GM21423 (cell line): ENCODE results near the gene GSTA1.
"Not testable (repeated sequence)": the region's sequence is repeated elsewhere in the genome, so short reads cannot be mapped to it uniquely, and the experiment has no call there.

ENCODE experiments used
- ATAC-seq: cut with Tn5 transposase; IDR thresholded peaks from one replicate; pipeline ENCODE4 v1.9.1; 2021; ENCODE audit warnings: mild to moderate bottlenecking, moderate library complexity; ENCODE audit not compliant: unreplicated experiment

GSTA1 gene

GRCh38 chr6:52809777-52810176, 6.2 kb upstream of the GSTA1 start:
- ATAC-seq, result not testable (repeated sequence)

DNA sequence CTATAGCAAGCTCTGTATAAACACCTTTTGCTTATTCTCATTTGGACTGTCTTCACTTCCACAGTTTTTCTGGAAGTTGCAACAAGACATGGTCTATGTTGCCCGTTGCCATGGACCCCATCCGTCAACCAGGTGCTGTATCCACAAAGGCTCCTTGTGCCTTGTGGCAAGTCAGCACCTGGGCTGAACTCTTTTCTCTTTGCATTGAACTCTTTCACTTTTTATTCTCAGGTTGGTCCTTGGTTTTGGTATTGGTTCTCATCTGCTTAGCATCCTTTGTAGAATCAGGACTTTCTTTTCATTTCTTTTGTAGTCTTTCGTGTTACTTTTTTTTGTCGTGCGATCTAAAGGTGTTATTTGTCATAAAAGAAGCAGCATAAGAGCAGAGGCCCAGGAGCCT, 5.0 kb upstream of the GSTA1 start:
- ATAC-seq, result no peak

DNA sequence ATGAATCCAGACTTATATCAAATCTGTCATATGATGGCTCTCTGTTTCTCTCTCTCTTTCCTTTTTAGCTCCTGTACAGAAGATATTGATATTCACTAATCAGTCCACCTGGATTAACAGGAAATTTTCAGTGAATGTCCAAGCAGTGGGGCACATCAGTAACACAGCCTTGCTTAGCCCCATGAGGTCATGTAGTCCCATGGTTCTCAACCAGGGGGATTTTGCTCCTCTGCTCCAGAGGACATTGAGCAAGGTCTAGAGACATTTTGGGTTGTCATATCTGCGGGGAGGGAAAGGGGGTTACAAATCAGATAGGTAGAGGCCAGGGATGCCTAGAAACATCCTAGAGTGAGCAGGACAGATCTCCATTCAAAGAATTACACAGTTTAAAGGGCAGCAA, 810 bp downstream of the GSTA1 start:
- no peak for ATAC-seq

DNA sequence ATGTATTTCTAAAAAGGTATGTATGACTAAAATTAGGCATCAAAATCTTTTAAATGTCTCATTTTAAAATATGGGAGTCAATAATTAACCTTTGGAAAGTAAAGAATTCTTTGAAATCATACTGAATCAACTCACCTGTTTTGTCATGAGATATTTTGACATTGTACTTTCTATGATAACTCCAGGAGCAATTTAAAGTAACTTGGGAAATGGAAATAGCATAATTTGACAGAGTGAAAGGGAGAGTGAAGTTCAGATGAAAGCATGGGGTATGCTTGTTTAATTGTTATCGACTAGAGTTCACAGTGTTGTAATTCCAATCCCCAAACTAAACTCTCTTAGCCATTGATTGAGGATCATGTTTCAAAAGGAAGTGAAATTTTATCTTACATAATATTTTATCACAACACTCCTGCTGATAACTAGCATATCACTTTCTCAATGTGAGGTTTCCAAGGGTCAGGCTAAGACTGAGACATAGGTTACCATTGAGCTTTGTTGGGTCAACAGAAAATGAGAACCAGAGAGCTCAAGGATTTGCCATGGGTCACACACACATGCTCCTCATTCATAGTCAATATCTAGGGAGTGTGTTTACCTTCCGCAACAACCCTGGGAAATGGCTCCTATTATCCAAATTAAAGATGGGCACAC, 2.3 kb downstream of the GSTA1 start:
- ATAC-seq, result no peak

GRCh38 chr6:52799272-52799671, 4.3 kb downstream of the GSTA1 start:
- ATAC-seq, result not testable (repeated sequence)

DNA sequence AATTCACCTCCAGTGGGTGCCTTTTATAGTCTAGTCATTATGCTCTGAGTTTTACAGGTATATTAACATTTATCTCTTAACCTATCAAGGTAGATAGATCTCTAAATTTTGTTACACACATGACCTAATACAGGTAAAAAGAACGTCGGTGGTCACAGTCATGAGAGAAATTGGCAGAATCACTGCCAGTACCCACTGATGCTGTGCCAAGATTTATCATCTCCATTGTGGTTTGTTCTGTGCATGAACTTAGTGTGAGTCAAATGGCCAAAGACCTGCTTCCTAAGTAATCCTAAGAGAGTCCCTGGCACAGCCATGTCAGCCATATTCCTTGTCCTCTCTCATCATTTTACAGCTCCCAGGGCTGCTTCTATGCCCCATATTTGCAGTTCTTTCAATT, 9.2 kb downstream of the GSTA1 start:
- ATAC-seq, result not testable (repeated sequence)

GRCh38 chr6:52790861-52791260, 12.8 kb downstream of the GSTA1 start:
- ATAC-seq, result no peak

DNA sequence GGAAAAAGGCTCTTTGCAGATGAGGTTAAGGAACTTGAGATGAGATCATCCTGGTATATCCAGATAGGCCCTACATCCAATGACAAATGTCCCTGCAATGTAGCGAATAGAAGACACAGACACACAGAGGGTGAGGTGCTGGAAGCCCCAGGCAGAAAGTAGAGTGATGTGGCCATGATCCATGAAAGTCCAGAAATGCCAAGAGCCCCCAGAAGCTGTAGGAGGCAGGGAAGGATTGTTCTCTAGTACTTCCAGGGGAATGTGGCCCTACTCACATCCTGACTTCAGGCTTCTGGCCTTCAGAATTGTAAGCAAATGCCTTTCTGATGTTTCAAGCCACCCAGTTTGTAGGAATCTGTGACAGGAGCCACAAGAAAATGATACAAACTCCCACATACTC, 14.0 kb downstream of the GSTA1 start:
- not testable (repeated sequence) for ATAC-seq

- ATAC-seq, result no peak
These were observed 15.1 kb downstream of the GSTA1 start for GRCh38 chr6:52788478-52788877.

DNA sequence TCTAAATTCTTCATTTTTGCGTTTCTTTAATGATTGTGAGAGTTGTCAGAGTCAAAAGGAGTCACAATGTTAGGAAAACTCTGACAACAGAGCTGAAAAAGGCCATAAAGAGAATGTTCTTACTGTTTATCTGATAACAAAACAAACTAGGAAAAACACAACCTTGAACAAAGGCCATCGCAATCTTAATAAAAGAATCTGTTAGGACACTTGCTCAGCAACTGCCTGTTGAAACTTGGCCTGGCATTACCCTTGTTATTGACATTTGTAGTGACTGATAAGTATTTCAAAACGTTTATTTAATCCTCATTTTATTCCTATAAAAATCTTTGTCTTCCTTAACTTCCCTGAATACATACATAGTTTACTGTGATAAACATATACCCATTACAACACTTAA, 15.7 kb downstream of the GSTA1 start:
- ATAC-seq, result no peak

GRCh38 chr6:52786249-52786956, 17.2 kb downstream of the GSTA1 start:
- ATAC-seq, result no peak

- ATAC-seq, result not testable (repeated sequence)
These were observed 20.8 kb downstream of the GSTA1 start for GRCh38 chr6:52782696-52783274.

- ATAC-seq, result not testable (repeated sequence)
These were observed 21.4 kb downstream of the GSTA1 start for GRCh38 chr6:52782209-52782608.

GRCh38 chr6:52779237-52779636, 24.4 kb downstream of the GSTA1 start:
- no peak for ATAC-seq

GRCh38 chr6:52776711-52777351, 26.8 kb downstream of the GSTA1 start:
- not testable (repeated sequence) for ATAC-seq

- ATAC-seq, result not testable (repeated sequence)
These were observed 34.2 kb downstream of the GSTA1 start for GRCh38 chr6:52769399-52769798.

DNA sequence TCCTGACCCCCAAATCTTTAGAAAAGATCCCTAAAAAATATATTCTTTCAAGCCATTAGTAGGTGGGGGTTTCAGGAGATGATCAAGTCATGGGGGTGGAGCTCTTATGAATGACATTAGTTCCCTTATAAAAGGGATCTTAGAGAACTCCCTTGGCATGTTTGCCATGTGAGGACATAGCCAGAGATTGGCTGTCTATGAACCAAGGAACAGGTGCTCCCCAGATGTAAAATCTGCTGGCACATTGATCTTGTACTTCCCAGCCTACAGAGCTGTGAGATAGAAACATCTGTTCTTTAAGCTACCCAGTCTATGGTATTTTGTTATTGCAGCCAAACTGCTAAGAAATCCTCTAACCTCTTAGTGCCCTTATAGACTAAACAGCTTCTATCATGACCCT, 36.0 kb downstream of the GSTA1 start:
- ATAC-seq, result not testable (repeated sequence)

- not testable (repeated sequence) for ATAC-seq
These were observed 40.2 kb downstream of the GSTA1 start, which contains the start of gene GSTA2 for GRCh38 chr6:52763322-52763916. Gene GSTA2 (minus strand): TSS chr6:52763475. CDS start chr6:52757947, 5,528 bp downstream.

DNA sequence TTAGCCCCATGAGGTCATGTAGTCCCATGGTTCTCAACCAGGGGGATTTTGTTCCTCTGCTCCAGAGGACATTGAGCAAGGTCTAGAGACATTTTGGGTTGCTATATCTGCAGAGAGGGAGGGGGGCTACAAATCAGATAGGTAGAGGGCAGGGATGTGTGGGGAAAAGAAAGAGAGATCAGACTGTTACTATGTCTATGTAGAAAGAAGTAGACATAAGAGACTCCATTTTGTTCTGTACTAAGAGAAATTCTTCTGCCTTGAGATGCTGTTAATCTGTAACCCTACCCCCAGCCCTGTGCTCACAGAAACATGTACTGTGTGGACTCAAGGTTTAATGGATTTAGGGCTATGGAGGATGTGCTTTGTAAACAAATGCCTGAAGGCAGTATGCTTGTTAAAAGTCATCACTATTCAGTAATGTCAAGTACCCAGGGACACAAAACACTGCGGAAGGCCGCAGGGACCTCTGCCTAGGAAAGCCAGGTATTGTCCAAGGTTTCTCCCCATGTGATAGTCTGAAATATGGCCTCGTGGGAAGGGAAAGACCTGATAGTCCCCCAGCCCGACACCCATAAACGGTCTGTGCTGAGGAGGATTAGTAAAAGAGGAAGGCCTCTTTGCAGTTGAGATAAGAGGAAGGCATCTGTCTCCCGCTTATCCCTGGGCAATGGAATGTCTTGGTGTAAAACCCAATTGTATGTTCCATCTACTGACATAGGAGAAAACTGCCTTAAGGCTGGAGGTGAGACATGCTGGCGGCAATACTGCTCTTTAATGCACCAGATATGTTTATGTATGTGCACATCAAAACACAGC, 41.7 kb downstream of the GSTA1 start:
- ATAC-seq, result not testable (repeated sequence)

DNA sequence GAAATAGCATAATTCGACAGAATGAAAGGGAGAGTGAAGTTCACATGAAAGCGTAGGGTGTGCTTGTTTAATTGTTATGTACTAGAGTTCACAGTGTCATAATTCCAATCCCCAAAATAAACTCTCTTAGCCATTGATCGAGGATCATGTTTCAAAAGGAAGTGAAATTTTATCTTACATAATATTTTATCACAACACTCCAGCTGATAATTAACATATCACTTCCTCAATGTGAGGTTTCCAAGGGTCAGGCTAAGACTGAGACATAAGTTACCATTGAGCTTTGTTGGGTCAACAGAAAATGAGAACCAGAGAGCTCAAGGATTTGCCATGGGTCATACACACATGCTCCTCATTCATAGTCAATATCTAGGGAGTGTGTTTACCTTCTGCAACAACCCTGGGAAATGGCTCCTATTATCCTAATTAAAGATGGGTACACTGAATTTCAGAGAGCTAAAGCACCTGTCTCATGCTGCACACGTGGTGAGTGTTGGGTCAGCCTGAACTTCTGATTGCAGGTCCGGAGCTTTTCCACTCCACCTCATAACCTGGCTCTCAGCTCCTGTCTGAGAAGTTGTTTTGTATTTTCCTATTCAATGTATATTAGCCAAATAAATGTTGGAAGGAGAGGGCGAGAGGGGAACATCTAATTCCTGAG, 43.4 kb downstream of the GSTA1 start:
- ATAC-seq, result no peak
